Astrocyte (in vitro differentiated cells and primary cell): ENCODE measurements around the gene HTRA1. TPM values are rescaled to one million over a fixed set of nuclear protein-coding genes. Genes with fewer than 3 reads are reported as not detected.

Source experiments
- DNase-seq: peaks from one replicate; pipeline ENCODE4 v3.0.0-alpha.2; 2010; ENCODE audit warnings: low read depth
- FAIRE-seq: peaks from 2 replicates; lab custom pipeline; 2011; peaks lifted over from hg19 to GRCh38; lab: Jason Lieb, UNC
- H2AFZ ChIP-seq: 2 replicates; pipeline ENCODE4 v1.6.0; 2012; ENCODE audit warnings: low read depth, low read length, inconsistent platforms
- H3K27ac ChIP-seq: 2 replicates; pipeline ENCODE4 v1.5.1; 2011; ENCODE audit warnings: low read depth, low read length, inconsistent platforms
- H3K27me3 ChIP-seq: 2 replicates; pipeline ENCODE4 v1.6.0; 2011; ENCODE audit warnings: low read length, inconsistent platforms; ENCODE audit not compliant: insufficient read depth
- H3K36me3 ChIP-seq: 2 replicates; pipeline ENCODE4 v1.5.1; 2011; ENCODE audit warnings: low read length, inconsistent platforms; ENCODE audit not compliant: insufficient read depth
- H3K4me1 ChIP-seq: 2 replicates; pipeline ENCODE4 v1.5.1; 2011; ENCODE audit warnings: low read length, inconsistent platforms; ENCODE audit not compliant: insufficient read depth
- H3K4me2 ChIP-seq: 2 replicates; pipeline ENCODE4 v1.6.0; 2012; ENCODE audit warnings: low read length, inconsistent platforms
- H3K4me3 ChIP-seq: 2 replicates; pipeline ENCODE4 v1.5.1; 2011; ENCODE audit warnings: low read depth, mild to moderate bottlenecking, low read length, inconsistent platforms; ENCODE audit not compliant: insufficient read depth
- H3K79me2 ChIP-seq: 2 replicates; pipeline ENCODE4 v1.6.0; 2012; ENCODE audit warnings: mild to moderate bottlenecking, low read length, inconsistent platforms; ENCODE audit not compliant: insufficient read depth
- H3K9ac ChIP-seq: 2 replicates; pipeline ENCODE4 v1.6.0; 2012; ENCODE audit warnings: mild to moderate bottlenecking, low read length, inconsistent platforms
- H3K9me3 ChIP-seq: 2 replicates; pipeline ENCODE4 v1.5.1; 2012; ENCODE audit warnings: low read depth, mild to moderate bottlenecking, low read length, inconsistent platforms; ENCODE audit not compliant: insufficient read depth
- H4K20me1 ChIP-seq: 2 replicates; pipeline ENCODE4 v1.6.0; 2012; ENCODE audit warnings: low read length, inconsistent platforms; ENCODE audit not compliant: insufficient read depth
- H3K27ac Mint-ChIP-seq: one replicate; pipeline ENCODE4 v1.8.0; 2021; ENCODE audit warnings: mild to moderate bottlenecking, mixed read lengths; ENCODE audit not compliant: unreplicated experiment
- H3K27me3 Mint-ChIP-seq: one replicate; pipeline ENCODE4 v1.8.0; 2021; ENCODE audit warnings: low read depth, mixed read lengths; ENCODE audit not compliant: unreplicated experiment
- H3K36me3 Mint-ChIP-seq: one replicate; pipeline ENCODE4 v1.8.0; 2021; ENCODE audit warnings: low read depth, mixed read lengths; ENCODE audit not compliant: unreplicated experiment
- H3K4me1 Mint-ChIP-seq: one replicate; pipeline ENCODE4 v1.8.0; 2021; ENCODE audit warnings: low read depth, mixed read lengths; ENCODE audit not compliant: unreplicated experiment
- H3K4me3 Mint-ChIP-seq: one replicate; pipeline ENCODE4 v1.8.0; 2021; ENCODE audit warnings: mild to moderate bottlenecking, moderate library complexity, mixed read lengths; ENCODE audit not compliant: unreplicated experiment
- H3K9me3 Mint-ChIP-seq: one replicate; pipeline ENCODE4 v1.8.0; 2021; ENCODE audit warnings: mild to moderate bottlenecking, mixed read lengths; ENCODE audit not compliant: unreplicated experiment
- CTCF ChIP-seq: IDR thresholded peaks from 2 replicates; pipeline ENCODE4 v1.5.1; 2011; ENCODE audit warnings: low read depth, mild to moderate bottlenecking, inconsistent platforms, low read length, moderate library complexity; ENCODE audit not compliant: insufficient read depth
- EZH2 ChIP-seq: IDR thresholded peaks from 2 replicates; pipeline ENCODE4 v1.6.1; 2012; ENCODE audit warnings: mild to moderate bottlenecking, low read length, inconsistent platforms; ENCODE audit not compliant: insufficient read depth
- total RNA-seq: library from RNA; stranded (reverse); gene quantifications from 2 replicates; pipeline ENCODE4 v1.2.1, GENCODE V29; 2021

HTRA1 gene
- total RNA-seq, 1 donor from 2014 or later: 34.9 TPM

- DNase-seq (no peak), FAIRE-seq (no peak)
- Mint-ChIP-seq H3K27ac (no peak overlapping the region), H3K27me3 (peaks cover 15% of the 10 kb centered on the region), H3K9me3 (peaks cover 5% of the 10 kb centered on the region), H3K4me3 (no peak overlapping the region), H3K4me1 (peaks cover 11% of the 10 kb centered on the region), H3K36me3 (peaks cover 16% of the 10 kb centered on the region)
- H3K4me1 ChIP-seq: peaks cover 15% of the 10 kb centered on the region
- H3K9me3 ChIP-seq: no peaks in the 10 kb centered on the region
- H3K36me3 ChIP-seq: no peaks in the 10 kb centered on the region
- no peaks in the 10 kb centered on the region for H3K27me3 ChIP-seq
- no peak for TF ChIP-seq CTCF
- TF ChIP-seq EZH2: no peak
- no peak overlapping the region for H3K9ac ChIP-seq
- no peak overlapping the region for H3K4me3 ChIP-seq
- H3K27ac ChIP-seq: no peak overlapping the region
- H4K20me1 ChIP-seq: no peaks in the 10 kb centered on the region
- H3K4me2 ChIP-seq: no peak overlapping the region
- no peak overlapping the region for H2AFZ ChIP-seq
- no peaks in the 10 kb centered on the region for H3K79me2 ChIP-seq
Measured at GRCh38 chr10:122505885-122506645, 44.7 kb downstream of the HTRA1 start.

- Histone ChIP-seq H3K4me1 (peaks cover 15% of the 10 kb centered on the region), H3K4me2 (no peak overlapping the region), H3K79me2 (no peaks in the 10 kb centered on the region), H3K9me3 (no peaks in the 10 kb centered on the region), H3K27ac (no peak overlapping the region), H3K36me3 (no peaks in the 10 kb centered on the region), H3K9ac (no peak overlapping the region), H3K4me3 (no peak overlapping the region), H2AFZ (no peak overlapping the region), H4K20me1 (no peaks in the 10 kb centered on the region), H3K27me3 (no peaks in the 10 kb centered on the region)
- H3K4me3 Mint-ChIP-seq: no peak overlapping the region
- FAIRE-seq (no peak), DNase-seq (no peak)
- H3K9me3 Mint-ChIP-seq: peaks cover 5% of the 10 kb centered on the region
- peaks cover 15% of the 10 kb centered on the region for H3K36me3 Mint-ChIP-seq
- TF ChIP-seq EZH2 (no peak), CTCF (no peak)
- peaks cover 11% of the 10 kb centered on the region for H3K4me1 Mint-ChIP-seq
- peaks cover 15% of the 10 kb centered on the region for H3K27me3 Mint-ChIP-seq
- H3K27ac Mint-ChIP-seq: no peak overlapping the region
Measured at GRCh38 chr10:122507616-122508015, 46.3 kb downstream of the HTRA1 start.

GRCh38 chr10:122508021-122508420 is 46.7 kb downstream of the HTRA1 start:
- no peak overlapping the region for H3K4me3 Mint-ChIP-seq
- peaks cover 11% of the 10 kb centered on the region for H3K27me3 Mint-ChIP-seq
- peaks cover 15% of the 10 kb centered on the region for H3K4me1 ChIP-seq
- no peaks in the 10 kb centered on the region for H3K27me3 ChIP-seq
- H3K9ac ChIP-seq: no peak overlapping the region
- no peak overlapping the region for H3K4me3 ChIP-seq
- no peak for FAIRE-seq
- H4K20me1 ChIP-seq: no peaks in the 10 kb centered on the region
- H3K79me2 ChIP-seq: no peaks in the 10 kb centered on the region
- peaks cover 5% of the 10 kb centered on the region for H3K9me3 Mint-ChIP-seq
- H3K27ac Mint-ChIP-seq: no peak overlapping the region
- H2AFZ ChIP-seq: no peak overlapping the region
- H3K4me1 Mint-ChIP-seq: peaks cover 11% of the 10 kb centered on the region
- no peak for DNase-seq
- TF ChIP-seq CTCF: no peak
- no peak for TF ChIP-seq EZH2
- H3K36me3 ChIP-seq: no peaks in the 10 kb centered on the region
- no peaks in the 10 kb centered on the region for H3K9me3 ChIP-seq
- H3K4me2 ChIP-seq: no peak overlapping the region
- H3K36me3 Mint-ChIP-seq: peaks cover 13% of the 10 kb centered on the region
- no peak overlapping the region for H3K27ac ChIP-seq
